IMR-90 (cell line): ENCODE measurements around the gene ATXN1.

Source experiments
- BHLHE40 ChIP-seq: fragments of 150-350 bp; IDR thresholded peaks from 2 replicates; pipeline ENCODE4 v1.6.1; 2016; ENCODE audit warnings: mild to moderate bottlenecking, low read depth, low read length
- CTCF ChIP-seq: conservative IDR thresholded peaks from 2 replicates; pipeline ENCODE4 v1.5.1; 2012; ENCODE audit warnings: mild to moderate bottlenecking, low read depth, low read length, improper control_type of control experiment
- FOS ChIP-seq: fragments of 150-350 bp; IDR thresholded peaks from 2 replicates; pipeline ENCODE4 v1.6.1; 2016; ENCODE audit warnings: low read depth, low read length
- NFE2L2 ChIP-seq: fragments of 150-350 bp; IDR thresholded peaks from 2 replicates; pipeline ENCODE4 v1.6.1; 2016; ENCODE audit warnings: low read depth, mild to moderate bottlenecking, low read length
- POLR2A ChIP-seq: IDR thresholded peaks from 2 replicates; pipeline ENCODE4 v1.6.1; 2012; ENCODE audit warnings: mild to moderate bottlenecking, low read depth, low read length
- RAD21 ChIP-seq: IDR thresholded peaks from 2 replicates; pipeline ENCODE4 v1.6.1; 2012; ENCODE audit warnings: low read length, improper control_type of control experiment
- SMC3 ChIP-seq: fragments of 150-350 bp; IDR thresholded peaks from 2 replicates; pipeline ENCODE4 v1.6.1; 2016; ENCODE audit warnings: low read depth, mild to moderate bottlenecking, antibody characterized with exemption, low read length, moderate library complexity
- USF2 ChIP-seq: fragments of 150-350 bp; IDR thresholded peaks from 2 replicates; pipeline ENCODE4 v1.6.1; 2017; ENCODE audit warnings: mild to moderate bottlenecking, antibody characterized with exemption, low read length, low read depth

- TF ChIP-seq CTCF (no peak), USF2 (no peak), RAD21 (no peak), NFE2L2 (no peak), BHLHE40 (no peak), SMC3 (no peak), FOS (no peak), POLR2A (no peak)
Observed at GRCh38 chr6:16464045-16464444, 297.2 kb downstream of the ATXN1 start.
